22Rv1 (cell line): Measurements from ENCODE around the gene NUAK2.

Experiments used
- ZFX ChIP-seq: fragments of 450-650 bp; IDR thresholded peaks from 2 replicates; pipeline ENCODE4 v1.6.1; 2017; ENCODE audit warnings: antibody characterized with exemption, borderline replicate concordance
- TF ChIP-seq, protein P1 (sequence below): fragments of 450-650 bp; IDR thresholded peaks from 2 replicates; pipeline ENCODE4 v1.5.1; 2017; ENCODE audit warnings: mild to moderate bottlenecking

DNA sequence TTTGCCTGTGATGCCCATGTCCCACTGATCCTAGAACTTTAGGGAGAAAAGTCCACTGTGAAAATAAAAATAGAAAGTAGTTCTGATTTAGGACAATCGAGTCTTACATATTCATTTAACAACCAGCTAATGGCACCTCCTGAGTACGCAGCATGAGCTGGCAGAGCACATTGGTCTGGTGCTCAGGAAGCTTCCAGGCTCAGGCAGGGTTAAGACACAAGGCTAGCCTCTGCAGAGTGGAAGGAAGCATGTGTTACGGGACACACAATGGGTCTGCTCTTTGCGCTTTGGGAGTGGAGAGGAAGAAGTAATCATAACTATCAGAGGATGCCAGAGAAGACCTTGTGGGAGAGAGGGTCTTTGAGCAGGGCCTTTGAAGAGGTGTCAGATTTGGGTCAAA lies 39.3 kb upstream of the NUAK2 start:
- TF ChIP-seq, protein P1, sequence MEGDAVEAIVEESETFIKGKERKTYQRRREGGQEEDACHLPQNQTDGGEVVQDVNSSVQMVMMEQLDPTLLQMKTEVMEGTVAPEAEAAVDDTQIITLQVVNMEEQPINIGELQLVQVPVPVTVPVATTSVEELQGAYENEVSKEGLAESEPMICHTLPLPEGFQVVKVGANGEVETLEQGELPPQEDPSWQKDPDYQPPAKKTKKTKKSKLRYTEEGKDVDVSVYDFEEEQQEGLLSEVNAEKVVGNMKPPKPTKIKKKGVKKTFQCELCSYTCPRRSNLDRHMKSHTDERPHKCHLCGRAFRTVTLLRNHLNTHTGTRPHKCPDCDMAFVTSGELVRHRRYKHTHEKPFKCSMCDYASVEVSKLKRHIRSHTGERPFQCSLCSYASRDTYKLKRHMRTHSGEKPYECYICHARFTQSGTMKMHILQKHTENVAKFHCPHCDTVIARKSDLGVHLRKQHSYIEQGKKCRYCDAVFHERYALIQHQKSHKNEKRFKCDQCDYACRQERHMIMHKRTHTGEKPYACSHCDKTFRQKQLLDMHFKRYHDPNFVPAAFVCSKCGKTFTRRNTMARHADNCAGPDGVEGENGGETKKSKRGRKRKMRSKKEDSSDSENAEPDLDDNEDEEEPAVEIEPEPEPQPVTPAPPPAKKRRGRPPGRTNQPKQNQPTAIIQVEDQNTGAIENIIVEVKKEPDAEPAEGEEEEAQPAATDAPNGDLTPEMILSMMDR = no peak
- TF ChIP-seq ZFX = no peak
